HCT116 (cell line): Measurements from ENCODE around the gene TTF2. TPM values are rescaled to one million over a fixed set of nuclear protein-coding genes. Genes with fewer than 3 reads are reported as not detected.

Experiments
- ATAC-seq: fragments of 200-7000 bp; cut with Tn5 transposase; 2 replicates; pipeline ENCODE4 v1.9.1; 2020; ENCODE audit warnings: mild to moderate bottlenecking, moderate library complexity
- BruUV-seq: library from RNA; stranded (reverse); fragments of 400-500 nt; replicated peaks from 2 replicates; lab custom pipeline; 2021; lab: Mats Ljungman, UMichigan
- CTCF ChIA-PET: fragments of 300-600 bp; sonication (Branson Sonifier 250); formaldehyde crosslinking; loops from one replicate; lab custom pipeline; 2021; ENCODE audit warnings: antibody characterized with exemption; lab: Charles Lee
- POLR2A ChIA-PET: fragments of 300-600, 350-600 bp; sonication (Branson Sonifier 250); formaldehyde crosslinking; loops from one replicate; lab custom pipeline; 2021; ENCODE audit warnings: antibody characterized with exemption; lab: Charles Lee
- RAD21 ChIA-PET, 2 experiments: fragments of 300-600 bp; sonication (Branson Sonifier 250); formaldehyde crosslinking; loops; one replicate each; lab custom pipeline; 2023; ENCODE audit warnings: low total read pairs in 2 of 2; ENCODE audit not compliant: uncharacterized antibody in 2 of 2, unreplicated experiment in 2 of 2, low non-redundant PET in 1 of 2; lab: Charles Lee
- DNase-seq: peaks from one replicate; pipeline ENCODE4 v3.0.0-alpha.2; 2010; ENCODE audit warnings: low read depth, low spot score
- H2AFZ ChIP-seq: fragments of 200-600 bp; shearing (Covaris generic), sonication (generic); 2 replicates; pipeline ENCODE4 v1.6.1; 2017; ENCODE audit warnings: low read depth, mixed run types, mixed read lengths, antibody characterized with exemption, low read length; ENCODE audit not compliant: poor library complexity, severe bottlenecking
- H3K27ac ChIP-seq: 2 replicates; pipeline ENCODE4 v1.5.1; 2012; ENCODE audit warnings: low read depth, low read length
- H3K27me3 ChIP-seq: fragments of 200-600 bp; sonication (generic); 2 replicates; pipeline ENCODE4 v1.6.1; 2016; ENCODE audit warnings: mixed run types, low read length, mixed read lengths; ENCODE audit not compliant: insufficient read depth
- H3K36me3 ChIP-seq, 2 experiments: fragments of 200-500 bp in 1 of 2; fragments of 200-600 bp in 1 of 2; sonication (Bioruptor generic) in 1 of 2; sonication (generic) in 1 of 2; 2 replicates each; pipeline versions ENCODE4 v1.5.1 to v1.6.1; 2014 to 2016; ENCODE audit warnings: low read length in 2 of 2, inconsistent platforms in 1 of 2, mixed read lengths in 1 of 2, mixed run types in 1 of 2; ENCODE audit not compliant: insufficient read depth in 2 of 2, control insufficient read depth in 1 of 2
- H3K4me1 ChIP-seq, 2 experiments: fragments of 200-600 bp in 1 of 2; sonication (generic) in 1 of 2; 2 replicates each; pipeline versions ENCODE4 v1.5.1 to v1.6.1; 2012 to 2017; ENCODE audit warnings: low read length in 2 of 2, inconsistent platforms in 1 of 2, mild to moderate bottlenecking in 1 of 2, mixed read lengths in 1 of 2, mixed run types in 1 of 2, moderate library complexity in 1 of 2; ENCODE audit not compliant: insufficient read depth in 2 of 2, control insufficient read depth in 1 of 2
- H3K4me2 ChIP-seq: fragments of 200-600 bp; sonication (generic); 2 replicates; pipeline ENCODE4 v1.6.1; 2017; ENCODE audit warnings: mixed run types, low read length, mixed read lengths
- H3K4me3 ChIP-seq, 2 experiments: fragments of 200-600 bp in 1 of 2; sonication (generic) in 1 of 2; replicated peaks in 1 of 2; 2 replicates each; pipeline ENCODE4 v1.5.1; 2011 to 2016; ENCODE audit warnings: low read length in 2 of 2, control low read depth in 1 of 2, low read depth in 1 of 2, mild to moderate bottlenecking in 1 of 2, mixed read lengths in 1 of 2, mixed run types in 1 of 2
- H3K79me2 ChIP-seq: fragments of 200-600 bp; sonication (generic); 2 replicates; pipeline ENCODE4 v1.6.1; 2017; ENCODE audit warnings: mild to moderate bottlenecking, mixed run types, low read length, moderate library complexity, mixed read lengths; ENCODE audit not compliant: insufficient read depth
- H3K9ac ChIP-seq: fragments of 200-600 bp; sonication (generic); 2 replicates; pipeline ENCODE4 v1.6.1; 2016; ENCODE audit warnings: low read length, mixed read lengths
- H3K9me2 ChIP-seq: fragments of 200-600 bp; sonication (generic), shearing (Covaris generic); 2 replicates; pipeline ENCODE4 v1.6.1; 2017; ENCODE audit warnings: mixed run types, mild to moderate bottlenecking, moderate library complexity; ENCODE audit not compliant: insufficient read depth
- H3K9me3 ChIP-seq, 2 experiments: fragments of 200-500 bp in 1 of 2; fragments of 200-600 bp in 1 of 2; sonication (Bioruptor generic) in 1 of 2; sonication (generic) in 1 of 2; 2 replicates each; pipeline ENCODE4 v1.6.1; 2014 to 2017; ENCODE audit warnings: low read length in 2 of 2, mixed read lengths in 2 of 2, inconsistent platforms in 1 of 2, low read depth in 1 of 2, mild to moderate bottlenecking in 1 of 2, mixed run types in 1 of 2, moderate library complexity in 1 of 2; ENCODE audit not compliant: control insufficient read depth in 1 of 2, insufficient read depth in 1 of 2
- H4K20me1 ChIP-seq: fragments of 200-600 bp; sonication (generic), shearing (Covaris generic); 2 replicates; pipeline ENCODE4 v1.6.1; 2017; ENCODE audit warnings: mixed run types, mild to moderate bottlenecking, moderate library complexity; ENCODE audit not compliant: insufficient read depth
- CBX3 ChIP-seq: IDR thresholded peaks from 2 replicates; pipeline ENCODE4 v1.6.1; 2012; ENCODE audit warnings: low read depth
- ELF1 ChIP-seq: IDR thresholded peaks from 2 replicates; pipeline ENCODE4 v1.6.1; 2012; ENCODE audit warnings: low read depth, borderline replicate concordance
- POLR2A ChIP-seq: IDR thresholded peaks from 2 replicates; pipeline ENCODE4 v1.7.0; 2011; ENCODE audit warnings: borderline replicate concordance; ENCODE audit not compliant: insufficient read depth, insufficient read length; ENCODE audit errors: extremely low read depth
- SP1 ChIP-seq: IDR thresholded peaks from 2 replicates; pipeline ENCODE4 v1.6.1; 2012; ENCODE audit warnings: low read depth
- SRF ChIP-seq: IDR thresholded peaks from 2 replicates; pipeline ENCODE4 v1.6.1; 2012; ENCODE audit warnings: low read depth
- ZNF274 ChIP-seq: fragments of 200-500 bp; sonication (Bioruptor generic); IDR thresholded peaks from 2 replicates; pipeline ENCODE4 v1.6.1; 2014; ENCODE audit warnings: mild to moderate bottlenecking, low read depth, low read length, inconsistent platforms
- intact Hi-C: fragments of 100-400 bp; cut with micrococcal nuclease; formaldehyde crosslinking; loops from 2 replicates; pipeline ENCODE4 v1.10.0; 2022
- total RNA-seq: library from RNA; stranded (reverse); gene quantifications from one replicate; pipeline ENCODE4 v1.2.1, GENCODE V29; 2021; ENCODE audit not compliant: unreplicated experiment
- TF ChIP-seq, protein P1 (sequence below), 3 experiments: fragments of 200-600 bp in 1 of 3; sonication (generic) in 1 of 3; IDR thresholded peaks in 2 of 3; conservative IDR thresholded peaks in 1 of 3; 2 replicates each; pipeline ENCODE4 v1.5.1; 2012 to 2017; ENCODE audit warnings: low read depth in 2 of 3, low read length in 2 of 3, antibody characterized with exemption in 1 of 3, borderline replicate concordance in 1 of 3, control low read depth in 1 of 3, mild to moderate bottlenecking in 1 of 3, mixed read lengths in 1 of 3, mixed run types in 1 of 3, moderate library complexity in 1 of 3; ENCODE audit not compliant: insufficient read depth in 1 of 3
- TF ChIP-seq, protein P2 (sequence below): IDR thresholded peaks from 2 replicates; pipeline ENCODE4 v1.6.1; 2011; ENCODE audit warnings: mild to moderate bottlenecking, low read length, moderate library complexity; ENCODE audit not compliant: insufficient replicate concordance; ENCODE audit errors: extremely low read depth

The TTF2 gene
- total RNA-seq, 1 experiment from 2014 or later = 60.3 TPM

DNA sequence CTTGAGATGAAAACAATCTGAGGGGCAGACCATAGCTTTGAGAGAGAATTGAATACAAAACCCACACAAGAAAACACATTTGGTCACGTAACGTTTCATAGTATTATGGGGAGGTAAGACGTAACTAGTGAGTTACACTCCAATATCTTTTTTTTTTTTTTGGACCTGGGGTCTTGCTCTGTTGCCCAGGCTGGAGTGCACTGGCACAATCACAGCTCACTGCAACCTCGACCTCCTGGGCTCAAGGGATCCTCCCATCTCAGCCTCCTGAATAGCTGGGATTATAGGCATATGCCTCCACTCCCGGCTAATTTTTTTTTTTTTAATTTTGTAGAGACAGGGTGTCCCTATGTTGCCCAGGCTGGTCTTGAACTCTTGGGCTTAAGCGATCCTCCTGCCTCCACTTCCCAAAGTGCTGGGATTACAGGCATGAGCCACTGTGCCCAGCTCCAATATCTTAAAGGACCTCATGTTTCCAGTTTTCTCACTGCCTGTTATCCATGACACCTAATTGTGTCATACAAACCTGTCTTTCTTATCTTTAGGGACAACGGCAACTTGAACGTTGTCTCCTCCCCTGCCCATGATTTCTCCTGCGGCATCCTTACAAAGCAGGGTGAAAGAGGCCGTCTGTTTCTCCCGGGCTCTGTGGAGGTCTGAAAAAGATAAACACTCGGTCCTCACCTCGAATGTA, 56.1 kb downstream of the TTF2 start:
- RAD21 ChIA-PET = no interaction called here
- Histone ChIP-seq H3K79me2 (no peaks in the 10 kb centered on the region), H2AFZ (no peak overlapping the region), H3K9ac (no peak overlapping the region), H3K4me3 (no peak overlapping the region), H3K27ac (no peak overlapping the region), H3K9me2 (no peaks in the 10 kb centered on the region), H4K20me1 (no peaks in the 10 kb centered on the region), H3K27me3 (no peaks in the 10 kb centered on the region), H3K4me2 (no peak overlapping the region), H3K36me3 (0 out of 4 replicates have a peak, but pooled peaks cover 0 to 2% of the 10 kb centered on the region in 2 experiments), H3K9me3 (no peaks in the 10 kb centered on the region), H3K4me1 (peaks cover 0 to 7% of the 10 kb centered on the region in 2 experiments; a peak in 1 of 4 replicates)
- intact Hi-C loops = no loop called here
- POLR2A ChIA-PET = no interaction called here
- TF ChIP-seq, protein P1, sequence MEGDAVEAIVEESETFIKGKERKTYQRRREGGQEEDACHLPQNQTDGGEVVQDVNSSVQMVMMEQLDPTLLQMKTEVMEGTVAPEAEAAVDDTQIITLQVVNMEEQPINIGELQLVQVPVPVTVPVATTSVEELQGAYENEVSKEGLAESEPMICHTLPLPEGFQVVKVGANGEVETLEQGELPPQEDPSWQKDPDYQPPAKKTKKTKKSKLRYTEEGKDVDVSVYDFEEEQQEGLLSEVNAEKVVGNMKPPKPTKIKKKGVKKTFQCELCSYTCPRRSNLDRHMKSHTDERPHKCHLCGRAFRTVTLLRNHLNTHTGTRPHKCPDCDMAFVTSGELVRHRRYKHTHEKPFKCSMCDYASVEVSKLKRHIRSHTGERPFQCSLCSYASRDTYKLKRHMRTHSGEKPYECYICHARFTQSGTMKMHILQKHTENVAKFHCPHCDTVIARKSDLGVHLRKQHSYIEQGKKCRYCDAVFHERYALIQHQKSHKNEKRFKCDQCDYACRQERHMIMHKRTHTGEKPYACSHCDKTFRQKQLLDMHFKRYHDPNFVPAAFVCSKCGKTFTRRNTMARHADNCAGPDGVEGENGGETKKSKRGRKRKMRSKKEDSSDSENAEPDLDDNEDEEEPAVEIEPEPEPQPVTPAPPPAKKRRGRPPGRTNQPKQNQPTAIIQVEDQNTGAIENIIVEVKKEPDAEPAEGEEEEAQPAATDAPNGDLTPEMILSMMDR (IDR thresholded peaks at IDR 0.05 in 2 of 3, conservative IDR thresholded peaks at IDR 0.05 in 1 of 3; ENCODE audit: borderline replicate concordance in 1 of 3, insufficient read depth in 1 of 3, low read depth in 2 of 3, low read length in 2 of 3) = no peak
- no peak for TF ChIP-seq SP1
- no peak for TF ChIP-seq POLR2A
- TF ChIP-seq CBX3 = no peak
- TF ChIP-seq SRF = no peak
- TF ChIP-seq ELF1 = no peak
- TF ChIP-seq, protein P2, sequence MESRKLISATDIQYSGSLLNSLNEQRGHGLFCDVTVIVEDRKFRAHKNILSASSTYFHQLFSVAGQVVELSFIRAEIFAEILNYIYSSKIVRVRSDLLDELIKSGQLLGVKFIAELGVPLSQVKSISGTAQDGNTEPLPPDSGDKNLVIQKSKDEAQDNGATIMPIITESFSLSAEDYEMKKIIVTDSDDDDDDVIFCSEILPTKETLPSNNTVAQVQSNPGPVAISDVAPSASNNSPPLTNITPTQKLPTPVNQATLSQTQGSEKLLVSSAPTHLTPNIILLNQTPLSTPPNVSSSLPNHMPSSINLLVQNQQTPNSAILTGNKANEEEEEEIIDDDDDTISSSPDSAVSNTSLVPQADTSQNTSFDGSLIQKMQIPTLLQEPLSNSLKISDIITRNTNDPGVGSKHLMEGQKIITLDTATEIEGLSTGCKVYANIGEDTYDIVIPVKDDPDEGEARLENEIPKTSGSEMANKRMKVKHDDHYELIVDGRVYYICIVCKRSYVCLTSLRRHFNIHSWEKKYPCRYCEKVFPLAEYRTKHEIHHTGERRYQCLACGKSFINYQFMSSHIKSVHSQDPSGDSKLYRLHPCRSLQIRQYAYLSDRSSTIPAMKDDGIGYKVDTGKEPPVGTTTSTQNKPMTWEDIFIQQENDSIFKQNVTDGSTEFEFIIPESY = no peak
- TF ChIP-seq ZNF274 = no peak
- no peak for DNase-seq
- CTCF ChIA-PET = no interaction called here
- no TSS peak for BruUV-seq
- no peak for ATAC-seq
